Tibial artery (tissue), 4 donors: ENCODE data around the gene NDNF.

Experiments used
- DNase-seq, 2 donors: peaks; one replicate each; pipeline ENCODE4 v3.0.0-alpha.2; 2019
- H3K27ac ChIP-seq, 2 donors: fragments of 200-600 bp; sonication (generic) in 1 of 2; 1 replicate in 1 of 2; 2 replicates in 1 of 2; pipeline ENCODE4 v1.5.1; 2018 to 2019; ENCODE audit warnings: mild to moderate bottlenecking in 1 of 2
- H3K27me3 ChIP-seq, 2 donors: fragments of 200-600 bp; sonication (generic) in 1 of 2; one replicate each; pipeline versions ENCODE4 v1.5.1 to v1.6.0; 2016 to 2019
- H3K36me3 ChIP-seq, 3 donors: fragments of 200-600 bp; sonication (generic) in 2 of 3; one replicate each; pipeline ENCODE4 v1.5.1; 2016 to 2019; ENCODE audit warnings: mild to moderate bottlenecking in 2 of 3
- H3K4me1 ChIP-seq, 4 donors: fragments of 200-600 bp; sonication (generic) in 2 of 4; 1 replicate in 3 of 4; 2 replicates in 1 of 4; pipeline ENCODE4 v1.5.1; 2016 to 2019
- H3K4me3 ChIP-seq, 2 donors: fragments of 200-600 bp; sonication (generic) in 1 of 2; 1 replicate in 1 of 2; 2 replicates in 1 of 2; pipeline ENCODE4 v1.5.1; 2018 to 2019; ENCODE audit warnings: mild to moderate bottlenecking in 2 of 2
- H3K9me3 ChIP-seq, 3 donors: fragments of 200-600 bp; sonication (generic) in 1 of 3; one replicate each; pipeline ENCODE4 v1.5.1; 2016 to 2019
- intact Hi-C: fragments of 100-400 bp; cut with DNase I; formaldehyde crosslinking; loops from one replicate; pipeline ENCODE4 v1.15.0; 2023; ENCODE audit warnings: low total_unique reads
- TF ChIP-seq, protein P1 (sequence below), 2 experiments: fragments of 200-600 bp in 1 of 2; fragments of 450-650 bp in 1 of 2; IDR thresholded peaks; one replicate each; pipeline ENCODE4 v1.5.1; 2017 to 2019; ENCODE audit warnings: antibody characterized with exemption in 2 of 2, mild to moderate bottlenecking in 1 of 2, moderate library complexity in 1 of 2

The NDNF gene

GRCh38 chr4:121053601-121054143, 18.7 kb downstream of the NDNF start:
- TF ChIP-seq, protein P1, sequence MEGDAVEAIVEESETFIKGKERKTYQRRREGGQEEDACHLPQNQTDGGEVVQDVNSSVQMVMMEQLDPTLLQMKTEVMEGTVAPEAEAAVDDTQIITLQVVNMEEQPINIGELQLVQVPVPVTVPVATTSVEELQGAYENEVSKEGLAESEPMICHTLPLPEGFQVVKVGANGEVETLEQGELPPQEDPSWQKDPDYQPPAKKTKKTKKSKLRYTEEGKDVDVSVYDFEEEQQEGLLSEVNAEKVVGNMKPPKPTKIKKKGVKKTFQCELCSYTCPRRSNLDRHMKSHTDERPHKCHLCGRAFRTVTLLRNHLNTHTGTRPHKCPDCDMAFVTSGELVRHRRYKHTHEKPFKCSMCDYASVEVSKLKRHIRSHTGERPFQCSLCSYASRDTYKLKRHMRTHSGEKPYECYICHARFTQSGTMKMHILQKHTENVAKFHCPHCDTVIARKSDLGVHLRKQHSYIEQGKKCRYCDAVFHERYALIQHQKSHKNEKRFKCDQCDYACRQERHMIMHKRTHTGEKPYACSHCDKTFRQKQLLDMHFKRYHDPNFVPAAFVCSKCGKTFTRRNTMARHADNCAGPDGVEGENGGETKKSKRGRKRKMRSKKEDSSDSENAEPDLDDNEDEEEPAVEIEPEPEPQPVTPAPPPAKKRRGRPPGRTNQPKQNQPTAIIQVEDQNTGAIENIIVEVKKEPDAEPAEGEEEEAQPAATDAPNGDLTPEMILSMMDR (IDR thresholded peaks at IDR 0.05): no peak
- intact Hi-C loops: no loop called here
- DNase-seq: no peak
- Histone ChIP-seq H3K27ac (no peak overlapping the region), H3K36me3 (no peaks in the 10 kb centered on the region), H3K4me1 (peaks cover 0 to 5% (median 0%) of the 10 kb centered on the region in 4 donors), H3K4me3 (no peak overlapping the region), H3K9me3 (no peaks in the 10 kb centered on the region), H3K27me3 (no peaks in the 10 kb centered on the region)

DNA sequence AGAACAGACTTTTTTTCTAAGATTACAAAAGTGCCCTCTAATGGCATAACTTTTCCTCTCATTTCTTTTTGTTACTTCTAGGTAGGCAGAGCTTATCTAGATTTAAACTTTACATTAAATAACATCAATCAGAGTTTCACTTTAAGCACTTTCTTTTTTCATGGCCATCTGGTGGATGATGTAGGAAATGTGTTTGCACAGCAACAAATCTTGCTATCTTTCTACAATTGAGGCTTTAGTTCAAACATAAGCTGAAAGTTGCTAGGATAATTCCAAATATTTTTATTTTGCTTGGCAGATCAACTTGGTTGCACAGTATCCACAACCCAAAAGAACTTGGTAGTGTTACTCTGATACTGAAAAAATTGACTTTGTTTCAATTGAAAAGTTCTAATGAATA, 22.0 kb downstream of the NDNF start:
- DNase-seq: no peak
- TF ChIP-seq, protein P1 (IDR thresholded peaks at IDR 0.05): peak; percentile 20 to 23
- H3K27me3 ChIP-seq: no peaks in the 10 kb centered on the region
- H3K9me3 ChIP-seq: no peaks in the 10 kb centered on the region
- intact Hi-C loops: no loop called here
- no peak overlapping the region for H3K27ac ChIP-seq
- no peaks in the 10 kb centered on the region for H3K36me3 ChIP-seq
- no peak overlapping the region for H3K4me3 ChIP-seq
- H3K4me1 ChIP-seq: peaks cover 0 to 5% (median 0%) of the 10 kb centered on the region in 4 donors

DNA sequence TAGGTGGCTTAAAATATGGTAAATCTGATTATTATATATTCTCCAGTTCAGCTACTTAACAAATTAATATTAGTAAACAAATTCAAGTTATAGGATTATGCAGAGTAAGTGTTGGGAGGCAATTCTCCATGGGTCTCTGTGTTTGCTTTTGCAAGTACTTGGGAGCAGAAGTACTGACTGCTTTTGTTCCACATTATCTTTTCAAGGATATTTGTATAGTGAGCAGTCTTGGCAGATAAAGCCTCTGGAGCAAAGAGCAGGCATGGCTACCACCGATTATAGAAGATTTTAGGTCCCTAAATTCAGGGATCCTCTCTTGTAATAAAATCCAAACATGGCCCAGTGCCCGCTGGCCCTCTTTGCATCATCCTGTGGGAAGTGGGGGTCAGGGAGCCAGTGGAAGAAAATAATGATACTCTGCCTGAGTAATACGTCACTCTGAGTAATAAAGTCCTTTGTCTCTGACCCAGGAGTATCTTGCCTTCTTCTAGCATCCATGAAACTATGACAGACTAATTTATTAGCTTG, 23.2 kb downstream of the NDNF start:
- DNase-seq: no peak
- no peak overlapping the region for H3K4me3 ChIP-seq
- H3K36me3 ChIP-seq: no peaks in the 10 kb centered on the region
- peaks cover 0 to 5% (median 0%) of the 10 kb centered on the region in 4 donors for H3K4me1 ChIP-seq
- no peaks in the 10 kb centered on the region for H3K9me3 ChIP-seq
- intact Hi-C loops: no loop called here
- H3K27me3 ChIP-seq: no peaks in the 10 kb centered on the region
- H3K27ac ChIP-seq: no peak overlapping the region
- TF ChIP-seq, protein P1 (IDR thresholded peaks at IDR 0.05): no peak

- Histone ChIP-seq H3K4me1 (peaks cover 0 to 5% (median 0%) of the 10 kb centered on the region in 4 donors), H3K4me3 (no peak overlapping the region), H3K27me3 (no peaks in the 10 kb centered on the region), H3K27ac (no peak overlapping the region), H3K9me3 (no peaks in the 10 kb centered on the region), H3K36me3 (no peaks in the 10 kb centered on the region)
- no peak for DNase-seq
- TF ChIP-seq, protein P1 (IDR thresholded peaks at IDR 0.05): no peak
- intact Hi-C loops: no loop called here
These were observed 24.2 kb downstream of the NDNF start for GRCh38 chr4:121048165-121048564.

GRCh38 chr4:121041307-121042090, 30.8 kb downstream of the NDNF start:
- Histone ChIP-seq H3K9me3 (no peaks in the 10 kb centered on the region), H3K27ac (no peak overlapping the region), H3K27me3 (no peaks in the 10 kb centered on the region), H3K4me1 (no peaks in the 10 kb centered on the region), H3K4me3 (no peak overlapping the region), H3K36me3 (peaks cover 0 to 6% (median 0%) of the 10 kb centered on the region in 3 donors)
- TF ChIP-seq, protein P1 (IDR thresholded peaks at IDR 0.05): no peak
- DNase-seq: no peak
- intact Hi-C loops: no loop called here
